KOPT-K1 (cell line): ENCODE data around the gene PERCC1.
"Not testable (repeated sequence)": the region's sequence is repeated elsewhere in the genome, so short reads cannot be mapped to it uniquely, and the experiment has no call there.

Experiments used
- H3K27ac ChIP-seq: fragments of 200-600 bp; sonication (generic); 2 replicates; pipeline ENCODE4 v1.5.1; 2016; ENCODE audit warnings: antibody characterized with exemption, mild to moderate bottlenecking, low read depth, low read length; ENCODE audit not compliant: poor library complexity, severe bottlenecking
- H3K36me3 ChIP-seq: fragments of 200-600 bp; sonication (generic); 2 replicates; pipeline ENCODE4 v1.5.1; 2017; ENCODE audit warnings: antibody characterized with exemption, mild to moderate bottlenecking, low read length, moderate library complexity; ENCODE audit not compliant: insufficient read depth
- H3K9me3 ChIP-seq: fragments of 200-600 bp; sonication (generic); 2 replicates; pipeline ENCODE4 v1.5.1; 2017; ENCODE audit warnings: antibody characterized with exemption, low read length, mild to moderate bottlenecking; ENCODE audit not compliant: insufficient read depth, poor library complexity, severe bottlenecking

PERCC1 gene

GRCh38 chr16:1436731-1437355 is 6.0 kb downstream of the PERCC1 start:
- Histone ChIP-seq H3K27ac (no peak overlapping the region), H3K36me3 (no peaks in the 10 kb centered on the region), H3K9me3 (no peaks in the 10 kb centered on the region)

- Histone ChIP-seq H3K9me3 (no peaks in the 10 kb centered on the region), H3K27ac (no peak overlapping the region), H3K36me3 (no peaks in the 10 kb centered on the region)
Measured at GRCh38 chr16:1437606-1438005, 6.7 kb downstream of the PERCC1 start.

- Histone ChIP-seq H3K27ac (no peak overlapping the region), H3K36me3 (no peaks in the 10 kb centered on the region), H3K9me3 (no peaks in the 10 kb centered on the region)
Measured at GRCh38 chr16:1438229-1439057, 7.6 kb downstream of the PERCC1 start.

GRCh38 chr16:1439058-1439698 is 8.3 kb downstream of the PERCC1 start:
- Histone ChIP-seq H3K9me3 (no peaks in the 10 kb centered on the region), H3K27ac (no peak overlapping the region), H3K36me3 (no peaks in the 10 kb centered on the region)

- H3K9me3 ChIP-seq, H3K27ac ChIP-seq, H3K36me3 ChIP-seq: not testable (repeated sequence)
Measured at GRCh38 chr16:1439699-1440074, 8.8 kb downstream of the PERCC1 start.

GRCh38 chr16:1441391-1441829 is 10.5 kb downstream of the PERCC1 start:
- Histone ChIP-seq H3K9me3 (no peaks in the 10 kb centered on the region), H3K27ac (no peak overlapping the region), H3K36me3 (no peaks in the 10 kb centered on the region; the same call in 1 of the 2 replicates)

- Histone ChIP-seq H3K36me3 (peaks cover 4% of the 10 kb centered on the region; the same call in 1 of the 2 replicates), H3K27ac (no peak overlapping the region), H3K9me3 (no peaks in the 10 kb centered on the region)
Measured at GRCh38 chr16:1442697-1443096, 11.8 kb downstream of the PERCC1 start.

- no peak overlapping the region for H3K27ac ChIP-seq
- peaks cover 11% of the 10 kb centered on the region; the same call in 1 of the 2 replicates for H3K36me3 ChIP-seq
- H3K9me3 ChIP-seq, result no peaks in the 10 kb centered on the region
Measured at GRCh38 chr16:1443403-1443973, 12.6 kb downstream of the PERCC1 start.

- Histone ChIP-seq H3K36me3 (peaks cover 12% of the 10 kb centered on the region; the same call in 1 of the 2 replicates), H3K27ac (no peak within 1 kb of the TSS)
Measured at GRCh38 chr16:1443980-1444729, 13.3 kb downstream of the PERCC1 start, which contains the start of gene CCDC154. Gene CCDC154, minus strand, starts transcription at chr16:1444556. Its CDS starts 234 bp downstream, at chr16:1444322.

GRCh38 chr16:1444730-1445517 is 14.0 kb downstream of the PERCC1 start:
- no peak overlapping the region for H3K27ac ChIP-seq
- H3K36me3 ChIP-seq, result peaks cover 12% of the 10 kb centered on the region; the same call in 1 of the 2 replicates
- H3K9me3 ChIP-seq, result no peaks in the 10 kb centered on the region

More at GRCh38 chr16:1443980-1444729, 13.3 kb downstream of the PERCC1 start, which contains the start of gene CCDC154:
- no peaks in the 10 kb centered on the region for H3K9me3 ChIP-seq

- H3K27ac ChIP-seq, result no peak overlapping the region
- peaks cover 12% of the 10 kb centered on the region; the same call in 1 of the 2 replicates for H3K36me3 ChIP-seq
- no peaks in the 10 kb centered on the region for H3K9me3 ChIP-seq
Measured at GRCh38 chr16:1445518-1446203, 14.8 kb downstream of the PERCC1 start.

GRCh38 chr16:1446296-1447080 is 15.6 kb downstream of the PERCC1 start:
- no peaks in the 10 kb centered on the region for H3K9me3 ChIP-seq
- H3K27ac ChIP-seq, result no peak overlapping the region
- peaks cover 15% of the 10 kb centered on the region; the same call in 1 of the 2 replicates for H3K36me3 ChIP-seq

GRCh38 chr16:1447965-1448364 is 17.1 kb downstream of the PERCC1 start:
- Histone ChIP-seq H3K27ac (no peak overlapping the region), H3K36me3 (peaks cover 26% of the 10 kb centered on the region; the same call in 1 of the 2 replicates), H3K9me3 (no peaks in the 10 kb centered on the region)
